ENCODE results near the gene KRT23. TPM values are rescaled to one million over a fixed set of nuclear protein-coding genes. Genes with fewer than 3 reads are reported as not detected.
"Not testable (repeated sequence)": the region's sequence is repeated elsewhere in the genome, so short reads cannot be mapped to it uniquely, and the experiment has no call there.

The KRT23 gene
- total and polyA plus RNA-seq, 2 experiments from 2014 or later = not detected

DNA sequence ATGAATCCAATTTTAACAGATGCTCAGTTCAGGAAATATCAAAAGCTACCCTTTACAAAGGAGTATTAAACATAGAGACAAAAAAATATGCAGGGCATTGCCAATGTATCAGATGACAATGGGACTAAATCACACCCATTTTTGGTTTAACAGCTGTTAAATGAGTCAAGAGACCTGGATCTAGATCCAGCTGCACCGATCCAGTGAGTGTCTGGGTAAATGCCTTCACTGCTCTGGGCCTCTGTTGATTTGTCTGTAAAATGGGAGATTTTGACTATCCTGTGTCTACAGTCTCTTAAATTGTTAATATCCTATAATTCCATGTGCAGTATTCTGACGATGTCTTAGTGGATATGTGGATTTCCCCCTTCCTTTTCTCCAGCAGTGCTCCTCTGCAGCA lies 16.4 kb downstream of the KRT23 start:
- H3K4me2 ChIP-seq = no peak overlapping the region
- no peaks in the 10 kb centered on the region for H3K9me2 ChIP-seq (ENCODE audit: insufficient read depth)
- no peak overlapping the region for H3K27ac ChIP-seq (ENCODE audit: low read depth)
- no peak overlapping the region for H3K4me3 ChIP-seq
- no peaks in the 10 kb centered on the region for H3K9me3 Mint-ChIP-seq
- no peaks in the 10 kb centered on the region for H3K79me2 ChIP-seq (replicated peaks; ENCODE audit: insufficient read depth)
- H3K36me3 ChIP-seq (ENCODE audit: insufficient read depth) = no peaks in the 10 kb centered on the region
- H3K4me1 ChIP-seq (ENCODE audit: insufficient read depth) = 0 out of 2 replicates have a peak, but pooled peaks cover 3% of the 10 kb centered on the region
- H3K36me3 Mint-ChIP-seq (ENCODE audit: low read depth) = no peaks in the 10 kb centered on the region
- TF ChIP-seq ZNF114 (CRISPR knock-in tag; IDR thresholded peaks at IDR 0.05) = no peak
- TF ChIP-seq POLR2AphosphoS5 (IDR thresholded peaks at IDR 0.05; ENCODE audit: low read depth) = no peak
- no peak for TF ChIP-seq CREB1 (CRISPR knock-in tag; IDR thresholded peaks at IDR 0.05; ENCODE audit: low read depth)
- TF ChIP-seq, protein P1, sequence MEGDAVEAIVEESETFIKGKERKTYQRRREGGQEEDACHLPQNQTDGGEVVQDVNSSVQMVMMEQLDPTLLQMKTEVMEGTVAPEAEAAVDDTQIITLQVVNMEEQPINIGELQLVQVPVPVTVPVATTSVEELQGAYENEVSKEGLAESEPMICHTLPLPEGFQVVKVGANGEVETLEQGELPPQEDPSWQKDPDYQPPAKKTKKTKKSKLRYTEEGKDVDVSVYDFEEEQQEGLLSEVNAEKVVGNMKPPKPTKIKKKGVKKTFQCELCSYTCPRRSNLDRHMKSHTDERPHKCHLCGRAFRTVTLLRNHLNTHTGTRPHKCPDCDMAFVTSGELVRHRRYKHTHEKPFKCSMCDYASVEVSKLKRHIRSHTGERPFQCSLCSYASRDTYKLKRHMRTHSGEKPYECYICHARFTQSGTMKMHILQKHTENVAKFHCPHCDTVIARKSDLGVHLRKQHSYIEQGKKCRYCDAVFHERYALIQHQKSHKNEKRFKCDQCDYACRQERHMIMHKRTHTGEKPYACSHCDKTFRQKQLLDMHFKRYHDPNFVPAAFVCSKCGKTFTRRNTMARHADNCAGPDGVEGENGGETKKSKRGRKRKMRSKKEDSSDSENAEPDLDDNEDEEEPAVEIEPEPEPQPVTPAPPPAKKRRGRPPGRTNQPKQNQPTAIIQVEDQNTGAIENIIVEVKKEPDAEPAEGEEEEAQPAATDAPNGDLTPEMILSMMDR (conservative IDR thresholded peaks at IDR 0.05; ENCODE audit: low read depth in 2 of 2) = no peak
- TF ChIP-seq STAT1 (IDR thresholded peaks at IDR 0.05; ENCODE audit: unreplicated experiment) = no peak
- TF ChIP-seq NANOG (IDR thresholded peaks at IDR 0.05; ENCODE audit: borderline replicate concordance) = no peak
- H3K4me1 Mint-ChIP-seq = no peaks in the 10 kb centered on the region; the same call in 1 of the 3 replicates
- H2AFZ ChIP-seq = no peak overlapping the region
- H3K4me3 Mint-ChIP-seq = no peak overlapping the region
- H3F3A ChIP-seq (replicated peaks; ENCODE audit: low read depth) = no peaks in the 10 kb centered on the region
- ATAC-seq = no peak
- no peak for DNase-seq (ENCODE audit: low spot score)
- no peaks in the 10 kb centered on the region for H3K27me3 Mint-ChIP-seq (ENCODE audit: insufficient read depth, low read depth, poor library complexity)
- H4K20me1 ChIP-seq (replicated peaks; ENCODE audit: insufficient read depth) = no peaks in the 10 kb centered on the region
- H3K27ac Mint-ChIP-seq = no peak overlapping the region
- H3K27me3 ChIP-seq (ENCODE audit: insufficient read depth) = no peaks in the 10 kb centered on the region

DNA sequence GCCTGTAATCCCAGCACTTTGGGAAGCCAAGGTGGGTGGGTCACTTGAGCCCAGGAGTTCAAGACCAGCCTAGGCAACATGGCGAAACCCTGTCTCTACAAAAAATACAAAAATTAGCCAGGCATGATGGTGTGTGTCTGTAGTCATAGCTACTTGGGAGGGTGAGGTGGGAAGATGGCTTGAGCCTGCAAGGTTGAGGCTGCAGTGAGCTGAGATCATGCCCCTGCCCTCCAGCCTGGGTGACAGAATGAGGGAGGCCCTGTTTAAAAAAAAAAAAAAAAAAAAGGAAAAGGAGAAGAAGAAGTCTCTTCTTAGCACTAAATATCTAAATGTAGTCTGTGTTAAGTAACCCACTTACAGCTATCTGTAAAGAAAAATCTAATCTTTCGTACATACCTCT lies 20.3 kb downstream of the KRT23 start:
- not testable (repeated sequence) for H3K36me3 ChIP-seq (ENCODE audit: insufficient read depth); H3K27me3 ChIP-seq (ENCODE audit: insufficient read depth); H3F3A ChIP-seq (replicated peaks; ENCODE audit: low read depth); H3K27ac Mint-ChIP-seq; H4K20me1 ChIP-seq (replicated peaks; ENCODE audit: insufficient read depth); H3K4me3 Mint-ChIP-seq; DNase-seq (ENCODE audit: low spot score); H3K27me3 Mint-ChIP-seq (ENCODE audit: insufficient read depth, low read depth, poor library complexity); H3K4me1 ChIP-seq (ENCODE audit: insufficient read depth); H3K4me1 Mint-ChIP-seq; H3K4me2 ChIP-seq; H3K36me3 Mint-ChIP-seq (ENCODE audit: low read depth); H3K9me2 ChIP-seq (ENCODE audit: insufficient read depth); ATAC-seq; H3K27ac ChIP-seq (ENCODE audit: low read depth); H2AFZ ChIP-seq; H3K4me3 ChIP-seq; H3K9me3 Mint-ChIP-seq; H3K79me2 ChIP-seq (replicated peaks; ENCODE audit: insufficient read depth)

DNA sequence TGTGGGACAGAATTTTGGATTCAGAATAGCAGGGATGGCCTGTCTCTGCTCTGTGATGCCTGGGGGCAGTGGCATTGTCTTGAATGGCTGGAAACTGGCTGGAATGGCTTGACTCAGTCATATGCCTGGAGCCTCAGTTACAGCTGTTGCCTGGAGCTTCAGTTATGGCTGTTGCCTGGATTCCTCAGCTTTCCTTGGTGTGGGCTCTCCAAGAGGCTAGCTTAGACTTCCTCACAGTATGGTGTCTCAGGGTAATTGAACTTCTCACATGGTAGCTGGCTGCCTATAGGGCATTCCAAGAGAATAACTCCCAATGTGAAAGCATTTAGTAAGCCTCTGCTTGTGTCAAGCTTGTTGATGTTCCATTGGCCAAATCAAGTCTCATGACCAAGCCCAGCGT lies 21.1 kb downstream of the KRT23 start:
- no peak overlapping the region for H3K27ac ChIP-seq (ENCODE audit: low read depth)
- no peak overlapping the region for H3K4me3 ChIP-seq
- no peaks in the 10 kb centered on the region for H3K9me3 Mint-ChIP-seq
- no peaks in the 10 kb centered on the region for H3K4me1 ChIP-seq (ENCODE audit: insufficient read depth)
- no peaks in the 10 kb centered on the region for H3K27me3 ChIP-seq (ENCODE audit: insufficient read depth)
- peaks cover 5% of the 10 kb centered on the region; the same call in 2 of the 3 replicates for H3K4me1 Mint-ChIP-seq
- no peaks in the 10 kb centered on the region for H4K20me1 ChIP-seq (replicated peaks; ENCODE audit: insufficient read depth)
- DNase-seq (ENCODE audit: low spot score) (no peak), ATAC-seq (no peak)
- H3F3A ChIP-seq (replicated peaks; ENCODE audit: low read depth) = no peaks in the 10 kb centered on the region
- TF ChIP-seq, protein P1 (conservative IDR thresholded peaks at IDR 0.05; ENCODE audit: low read depth in 2 of 2) = no peak
- TF ChIP-seq EZH2 (IDR thresholded peaks at IDR 0.05; ENCODE audit: low read depth, unreplicated experiment) = no peak
- no peak for TF ChIP-seq POLR2AphosphoS5 (IDR thresholded peaks at IDR 0.05; ENCODE audit: low read depth)
- no peak for TF ChIP-seq JUNB (IDR thresholded peaks at IDR 0.05; ENCODE audit: unreplicated experiment)
- no peak for TF ChIP-seq NANOG (IDR thresholded peaks at IDR 0.05; ENCODE audit: borderline replicate concordance)
- no peak for TF ChIP-seq STAT1 (IDR thresholded peaks at IDR 0.05; ENCODE audit: unreplicated experiment)
- H3K4me2 ChIP-seq = no peak overlapping the region
- H2AFZ ChIP-seq = no peak overlapping the region
- H3K79me2 ChIP-seq (replicated peaks; ENCODE audit: insufficient read depth) = no peaks in the 10 kb centered on the region
- no peaks in the 10 kb centered on the region for H3K27me3 Mint-ChIP-seq (ENCODE audit: insufficient read depth, low read depth, poor library complexity)
- no peaks in the 10 kb centered on the region for H3K36me3 Mint-ChIP-seq (ENCODE audit: low read depth)
- no peaks in the 10 kb centered on the region for H3K9me2 ChIP-seq (ENCODE audit: insufficient read depth)
- no peaks in the 10 kb centered on the region for H3K36me3 ChIP-seq (ENCODE audit: insufficient read depth)
- H3K27ac Mint-ChIP-seq = no peak overlapping the region
- no peak overlapping the region for H3K4me3 Mint-ChIP-seq

Measured in GM23338 (cell line).